OCI-LY7 (cell line): ENCODE measurements around the gene FAM107A.

Source experiments
- CTCF ChIP-seq: fragments of 200-600 bp; sonication (generic); conservative IDR thresholded peaks from 2 replicates; pipeline ENCODE4 v1.5.1; 2014; ENCODE audit warnings: mild to moderate bottlenecking, antibody characterized with exemption, low read length, moderate library complexity, mixed read lengths
- EZH2phosphoT487 ChIP-seq: fragments of 200-600 bp; sonication (generic); IDR thresholded peaks from 2 replicates; pipeline ENCODE4 v1.6.1; 2018; ENCODE audit warnings: low read depth, borderline replicate concordance, mild to moderate bottlenecking, mixed run types, antibody characterized with exemption, low read length, moderate library complexity, mixed read lengths

- TF ChIP-seq CTCF (no peak), EZH2phosphoT487 (no peak)
Measured at GRCh38 chr3:58540176-58540858, 36.9 kb downstream of the FAM107A start.
